GM10248 (cell line): Measurements from ENCODE around the gene ZDHHC11.

Experiments used
- CTCF ChIA-PET: fragments of 300-600 bp; sonication (Branson Sonifier 250); formaldehyde crosslinking; extraction: SDS; loops from one replicate; lab custom pipeline; 2021; ENCODE audit warnings: antibody characterized with exemption; lab: Yijun Ruan, JAX
- POLR2A ChIA-PET: fragments of 350-650 bp; sonication (Branson Sonifier 250); formaldehyde crosslinking; extraction: SDS; loops from one replicate; lab custom pipeline; 2020; ENCODE audit warnings: antibody characterized with exemption; lab: Yijun Ruan, JAX
- DNase-seq: peaks from one replicate; pipeline ENCODE4 v3.0.0; 2012; ENCODE audit errors: extremely low spot score
- CTCF ChIP-seq: IDR thresholded peaks from 2 replicates; pipeline ENCODE4 v1.5.1; 2012; ENCODE audit warnings: mild to moderate bottlenecking, low read depth; ENCODE audit errors: extremely low read depth, missing control alignments, control extremely low read depth

ZDHHC11 gene

GRCh38 chr5:885529-885928, 34.7 kb upstream of the ZDHHC11 start:
- ChIA-PET CTCF (interaction anchor here (2.1 kb wide), 1 partner anchor 17 kb away, joined by 7 read pairs; no protein-coding TSS in a partner anchor), POLR2A (no interaction called here)
- TF ChIP-seq CTCF: no peak
- DNase-seq: no peak

GRCh38 chr5:885127-885442, 34.3 kb upstream of the ZDHHC11 start:
- CTCF ChIA-PET: no interaction called here
- POLR2A ChIA-PET: no interaction called here
- DNase-seq: no peak
- TF ChIP-seq CTCF: no peak

- POLR2A ChIA-PET: no interaction called here
- DNase-seq: no peak
- TF ChIP-seq CTCF: no peak
- CTCF ChIA-PET: no interaction called here
Measured at GRCh38 chr5:884345-885126, 33.8 kb upstream of the ZDHHC11 start.

- no peak for DNase-seq
- POLR2A ChIA-PET: no interaction called here
- no peak for TF ChIP-seq CTCF
- CTCF ChIA-PET: no interaction called here
Measured at GRCh38 chr5:883475-884181, 32.8 kb upstream of the ZDHHC11 start.

GRCh38 chr5:882253-883183, 31.7 kb upstream of the ZDHHC11 start:
- no peak for TF ChIP-seq CTCF
- POLR2A ChIA-PET: no interaction called here
- no peak for DNase-seq
- CTCF ChIA-PET: no interaction called here

GRCh38 chr5:881551-881935, 30.8 kb upstream of the ZDHHC11 start:
- POLR2A ChIA-PET: no interaction called here

More at GRCh38 chr5:881551-881935, 30.8 kb upstream of the ZDHHC11 start:
- no peak for TF ChIP-seq CTCF
- CTCF ChIA-PET: no interaction called here
- no peak for DNase-seq
